Uterus (tissue), 2 donors: ENCODE results near the gene CADPS2.

Experiments
- POLR2A ChIP-seq, 2 donors: fragments of 450-650 bp; IDR thresholded peaks; one replicate each; pipeline ENCODE4 v1.6.1; 2016; ENCODE audit warnings: antibody characterized with exemption in 2 of 2, mild to moderate bottlenecking in 1 of 2, moderate library complexity in 1 of 2
- TF ChIP-seq, protein P1 (sequence below), 4 experiments: fragments of 200-600 bp in 2 of 4; fragments of 450-650 bp in 2 of 4; sonication (generic) in 2 of 4; IDR thresholded peaks; one replicate each; pipeline ENCODE4 v1.5.1; 2016 to 2019; ENCODE audit warnings: antibody characterized with exemption in 4 of 4, mild to moderate bottlenecking in 2 of 4, moderate library complexity in 1 of 4

DNA sequence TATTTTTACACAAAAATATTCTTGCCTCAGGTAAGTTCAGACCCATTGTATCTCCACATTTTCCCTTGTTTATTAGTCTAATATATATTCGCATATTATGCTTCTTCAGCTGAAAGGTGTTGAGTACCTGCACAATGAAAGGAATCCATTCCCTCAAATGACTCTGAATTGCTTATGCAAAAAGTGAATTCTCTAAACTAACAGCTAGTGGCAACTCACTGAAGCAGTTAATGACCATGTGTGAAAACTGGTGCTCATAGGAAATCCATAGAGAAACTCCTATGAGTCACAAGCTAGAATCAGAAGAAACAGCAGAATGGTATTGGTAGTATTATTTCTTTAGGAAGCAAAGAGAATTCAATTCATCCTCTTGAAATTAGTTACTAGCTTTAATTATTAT lies 150.1 kb downstream of the CADPS2 start:
- TF ChIP-seq, protein P1, sequence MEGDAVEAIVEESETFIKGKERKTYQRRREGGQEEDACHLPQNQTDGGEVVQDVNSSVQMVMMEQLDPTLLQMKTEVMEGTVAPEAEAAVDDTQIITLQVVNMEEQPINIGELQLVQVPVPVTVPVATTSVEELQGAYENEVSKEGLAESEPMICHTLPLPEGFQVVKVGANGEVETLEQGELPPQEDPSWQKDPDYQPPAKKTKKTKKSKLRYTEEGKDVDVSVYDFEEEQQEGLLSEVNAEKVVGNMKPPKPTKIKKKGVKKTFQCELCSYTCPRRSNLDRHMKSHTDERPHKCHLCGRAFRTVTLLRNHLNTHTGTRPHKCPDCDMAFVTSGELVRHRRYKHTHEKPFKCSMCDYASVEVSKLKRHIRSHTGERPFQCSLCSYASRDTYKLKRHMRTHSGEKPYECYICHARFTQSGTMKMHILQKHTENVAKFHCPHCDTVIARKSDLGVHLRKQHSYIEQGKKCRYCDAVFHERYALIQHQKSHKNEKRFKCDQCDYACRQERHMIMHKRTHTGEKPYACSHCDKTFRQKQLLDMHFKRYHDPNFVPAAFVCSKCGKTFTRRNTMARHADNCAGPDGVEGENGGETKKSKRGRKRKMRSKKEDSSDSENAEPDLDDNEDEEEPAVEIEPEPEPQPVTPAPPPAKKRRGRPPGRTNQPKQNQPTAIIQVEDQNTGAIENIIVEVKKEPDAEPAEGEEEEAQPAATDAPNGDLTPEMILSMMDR (IDR thresholded peaks at IDR 0.05), result no peak
- no peak for TF ChIP-seq POLR2A (IDR thresholded peaks at IDR 0.05)
